NCI-H2171 (cell line): ENCODE data around the gene LEF1.

Experiments used
- DNase-seq: peaks from one replicate; lab custom pipeline; 2025; lab: John Stamatoyannopoulos, UW

The LEF1 gene

GRCh38 chr4:108109997-108110416 lies 58.7 kb downstream of the LEF1 start:
- DNase-seq: no peak

GRCh38 chr4:108109111-108109510 lies 59.6 kb downstream of the LEF1 start:
- no peak for DNase-seq

GRCh38 chr4:108107729-108108382 lies 60.9 kb downstream of the LEF1 start:
- DNase-seq: no peak

GRCh38 chr4:108107101-108107500 lies 61.6 kb downstream of the LEF1 start:
- no peak for DNase-seq

- no peak for DNase-seq
These were observed 62.5 kb downstream of the LEF1 start for GRCh38 chr4:108106186-108106585.

GRCh38 chr4:108103099-108103862 lies 65.5 kb downstream of the LEF1 start:
- DNase-seq: no peak

- no peak for DNase-seq
These were observed 67.9 kb downstream of the LEF1 start for GRCh38 chr4:108100827-108101226.

- DNase-seq: no peak
These were observed 68.9 kb downstream of the LEF1 start for GRCh38 chr4:108099838-108100237.

- DNase-seq: no peak
These were observed 70.7 kb downstream of the LEF1 start for GRCh38 chr4:108097990-108098553.

GRCh38 chr4:108094923-108095482 lies 73.7 kb downstream of the LEF1 start:
- DNase-seq: no peak

GRCh38 chr4:108094131-108094530 lies 74.6 kb downstream of the LEF1 start:
- DNase-seq: no peak

GRCh38 chr4:108092288-108092687 lies 76.4 kb downstream of the LEF1 start:
- DNase-seq: no peak

GRCh38 chr4:108087293-108087967 lies 81.3 kb downstream of the LEF1 start:
- no peak for DNase-seq

GRCh38 chr4:108081256-108081655 lies 87.5 kb downstream of the LEF1 start:
- DNase-seq: no peak

- no peak for DNase-seq
These were observed 88.0 kb downstream of the LEF1 start for GRCh38 chr4:108080747-108081146.

GRCh38 chr4:108078024-108078733 lies 90.6 kb downstream of the LEF1 start:
- DNase-seq: no peak

- no peak for DNase-seq
These were observed 96.4 kb downstream of the LEF1 start for GRCh38 chr4:108072300-108072699.

GRCh38 chr4:108070775-108071174 lies 98.0 kb downstream of the LEF1 start:
- no peak for DNase-seq

- DNase-seq: no peak
These were observed 100.3 kb downstream of the LEF1 start for GRCh38 chr4:108068442-108068841.

GRCh38 chr4:108060686-108061321 lies 107.9 kb downstream of the LEF1 start:
- no peak for DNase-seq

- no peak for DNase-seq
These were observed 108.6 kb downstream of the LEF1 start for GRCh38 chr4:108060164-108060563.
